Right lobe of liver (tissue), 4 donors: ENCODE measurements around the gene CSNK1A1.

Experiments used
- CTCF ChIP-seq, 4 donors: fragments of 200-600 bp in 3 of 4; fragments of 450-650 bp in 1 of 4; IDR thresholded peaks; one replicate each; pipeline versions ENCODE4 v1.5.1 to v1.8.0; 2016 to 2022; ENCODE audit warnings: antibody characterized with exemption in 4 of 4, mild to moderate bottlenecking in 2 of 4
- POLR2A ChIP-seq: fragments of 450-650 bp; IDR thresholded peaks from one replicate; pipeline ENCODE4 v1.6.1; 2017; ENCODE audit warnings: antibody characterized with exemption, mild to moderate bottlenecking
- donor health status: DM: no; HTN: no; CAD: no.
- donor health status: DM: no; HTN: no; CAD: no.
- donor health status: DM: no; HTN: yes; CAD: no.

DNA sequence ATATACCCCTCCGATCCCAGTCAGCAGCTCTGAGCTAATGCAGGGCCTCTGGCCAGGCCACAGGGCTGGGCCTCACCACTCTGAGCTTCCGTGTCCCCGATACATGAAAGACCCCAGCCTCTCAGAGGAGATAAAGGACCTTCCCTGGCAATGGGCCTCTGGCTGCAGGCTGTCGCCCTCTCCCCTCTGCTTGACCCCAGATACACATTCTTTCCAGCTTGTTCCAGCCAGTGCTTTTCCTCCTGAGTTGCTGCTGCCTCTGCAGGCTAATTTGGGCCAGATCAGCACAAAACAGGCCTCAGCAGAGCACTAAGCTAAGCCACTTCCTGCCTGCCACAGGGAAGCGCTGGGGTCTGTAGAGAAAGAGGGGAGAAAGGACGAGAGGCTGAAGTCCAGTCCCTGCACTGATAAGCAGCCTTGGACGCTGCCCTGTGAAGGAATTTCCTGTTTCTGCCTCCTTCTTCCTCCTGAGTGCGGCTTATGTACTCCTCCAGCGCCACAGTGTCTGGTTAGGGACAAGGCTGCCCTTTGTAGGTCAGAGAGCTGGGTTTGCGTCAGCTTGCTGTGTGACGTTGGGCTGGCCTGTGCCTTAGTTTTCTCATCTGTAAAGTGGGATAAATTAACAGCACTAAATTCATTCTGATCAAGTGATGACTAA, 99.1 kb downstream of the CSNK1A1 start:
- no peak for TF ChIP-seq CTCF (IDR thresholded peaks at IDR 0.05)
- TF ChIP-seq POLR2A: no peak
